SK-N-SH (cell line): ENCODE results near the gene MRPS12. TPM values are rescaled to one million over a fixed set of nuclear protein-coding genes. Genes with fewer than 3 reads are reported as not detected.

Source experiments
- CTCF ChIA-PET: fragments of 300-600, 350-600 bp; formaldehyde crosslinking; extraction: SDS; loops from one replicate; lab custom pipeline; 2021; lab: Yijun Ruan, JAX
- POLR2A ChIA-PET: fragments of 350-600 bp; sonication (Branson Sonifier 250); formaldehyde crosslinking; extraction: SDS; loops from one replicate; lab custom pipeline; 2020; ENCODE audit warnings: antibody characterized with exemption, inconsistent platforms; lab: Yijun Ruan, JAX
- DNase-seq: peaks from one replicate; pipeline ENCODE4 v3.0.0; 2012
- H2AFZ ChIP-seq: fragments of 200-600 bp; sonication (generic); 2 replicates; pipeline ENCODE4 v1.8.1; 2016; ENCODE audit warnings: antibody characterized with exemption, mild to moderate bottlenecking, low read depth
- H3F3A ChIP-seq: fragments of 200-600 bp; sonication (generic); replicated peaks from 2 replicates; pipeline ENCODE3; 2016; ENCODE audit warnings: antibody characterized with exemption, mild to moderate bottlenecking; ENCODE audit not compliant: insufficient read depth
- H3K27ac ChIP-seq, 2 experiments: fragments of 200-500 bp in 1 of 2; fragments of 200-600 bp in 1 of 2; sonication (Bioruptor generic) in 1 of 2; sonication (generic), shearing (Covaris generic) in 1 of 2; 2 replicates each; pipeline versions ENCODE4 v1.5.1 to v1.6.1; 2014 to 2016; ENCODE audit warnings: low read depth in 2 of 2, inconsistent platforms in 1 of 2, low read length in 1 of 2, mild to moderate bottlenecking in 1 of 2, mixed read lengths in 1 of 2
- H3K27me3 ChIP-seq: fragments of 200-600 bp; sonication (generic), shearing (Covaris generic); 2 replicates; pipeline ENCODE4 v1.6.1; 2016; ENCODE audit warnings: mixed run types; ENCODE audit not compliant: insufficient read depth
- H3K36me3 ChIP-seq, 2 experiments: fragments of 200-500 bp in 1 of 2; fragments of 200-600 bp in 1 of 2; sonication (Bioruptor generic) in 1 of 2; sonication (generic) in 1 of 2; replicated peaks in 1 of 2; 2 replicates each; pipeline versions ENCODE3 to v1.5.1; 2014 to 2016; ENCODE audit warnings: low read length in 1 of 2, mild to moderate bottlenecking in 1 of 2; ENCODE audit not compliant: insufficient read depth in 2 of 2, control insufficient read depth in 1 of 2
- H3K4me1 ChIP-seq, 2 experiments: fragments of 200-500 bp in 1 of 2; fragments of 200-600 bp in 1 of 2; sonication (Bioruptor generic) in 1 of 2; sonication (generic), shearing (Covaris generic) in 1 of 2; 2 replicates each; pipeline versions ENCODE4 v1.5.1 to v1.6.1; 2014 to 2016; ENCODE audit warnings: low read depth in 1 of 2, low read length in 1 of 2, mixed run types in 1 of 2; ENCODE audit not compliant: insufficient read depth in 2 of 2, control insufficient read depth in 1 of 2
- H3K4me2 ChIP-seq: fragments of 200-600 bp; sonication (generic), shearing (Covaris generic); 2 replicates; pipeline ENCODE4 v1.6.1; 2017; ENCODE audit warnings: mixed run types
- H3K4me3 ChIP-seq, 2 experiments: fragments of 200-500 bp in 1 of 2; fragments of 200-600 bp in 1 of 2; sonication (Bioruptor generic) in 1 of 2; sonication (generic), shearing (Covaris generic) in 1 of 2; 2 replicates each; pipeline versions ENCODE4 v1.5.1 to v1.8.1; 2014 to 2016; ENCODE audit warnings: low read depth in 2 of 2, inconsistent platforms in 1 of 2, low read length in 1 of 2, mild to moderate bottlenecking in 1 of 2, mixed read lengths in 1 of 2, moderate library complexity in 1 of 2
- H3K79me2 ChIP-seq: fragments of 200-600 bp; sonication (generic); 2 replicates; pipeline ENCODE4 v1.8.1; 2017; ENCODE audit warnings: mild to moderate bottlenecking; ENCODE audit not compliant: insufficient read depth
- H3K9ac ChIP-seq: fragments of 200-600 bp; sonication (generic); 2 replicates; pipeline ENCODE4 v1.6.1; 2017; ENCODE audit warnings: mixed run types
- H3K9me2 ChIP-seq: fragments of 200-600 bp; sonication (generic); 2 replicates; pipeline ENCODE4 v1.6.1; 2017; ENCODE audit warnings: mixed run types
- H3K9me3 ChIP-seq: fragments of 200-600 bp; sonication (generic); 2 replicates; pipeline ENCODE4 v1.6.1; 2017; ENCODE audit warnings: mixed run types, mild to moderate bottlenecking, moderate library complexity
- H4K20me1 ChIP-seq: fragments of 200-600 bp; sonication (generic); 2 replicates; pipeline ENCODE4 v1.6.1; 2017; ENCODE audit warnings: mild to moderate bottlenecking, mixed run types; ENCODE audit not compliant: insufficient read depth
- CHD2 ChIP-seq: fragments of 150-350 bp; IDR thresholded peaks from 2 replicates; pipeline ENCODE4 v1.6.1; 2018; ENCODE audit warnings: low read length; ENCODE audit not compliant: partially characterized antibody
- CTCF ChIP-seq: fragments of 200-600 bp; sonication (generic); IDR thresholded peaks from 2 replicates; pipeline ENCODE4 v1.6.1; 2017; ENCODE audit warnings: antibody characterized with exemption, mild to moderate bottlenecking, moderate library complexity
- FOSL2 ChIP-seq: IDR thresholded peaks from 2 replicates; pipeline ENCODE4 v1.4.0; 2012; ENCODE audit warnings: low read depth, mild to moderate bottlenecking, moderate library complexity, borderline replicate concordance
- JUND ChIP-seq: IDR thresholded peaks from 2 replicates; pipeline ENCODE4 v1.4.0; 2012
- MAX ChIP-seq: IDR thresholded peaks from 2 replicates; pipeline ENCODE4 v1.4.0; 2012; ENCODE audit warnings: low read depth
- NFIC ChIP-seq: IDR thresholded peaks from 2 replicates; pipeline ENCODE4 v1.4.0; 2012; ENCODE audit warnings: borderline replicate concordance
- PBX3 ChIP-seq: IDR thresholded peaks from 2 replicates; pipeline ENCODE4; 2012
- RAD21 ChIP-seq: IDR thresholded peaks from 2 replicates; pipeline ENCODE4 v1.6.1; 2012; ENCODE audit warnings: mild to moderate bottlenecking, low read length
- RCOR1 ChIP-seq: fragments of 150-350 bp; IDR thresholded peaks from 2 replicates; pipeline ENCODE4 v1.6.1; 2017; ENCODE audit warnings: antibody characterized with exemption, low read length
- RFX5 ChIP-seq: IDR thresholded peaks from 2 replicates; pipeline ENCODE4 v1.6.1; 2012; ENCODE audit warnings: mild to moderate bottlenecking, improper control_type of control experiment, low read length
- SMC3 ChIP-seq: IDR thresholded peaks from 2 replicates; pipeline ENCODE4 v1.6.1; 2012; ENCODE audit warnings: low read depth, low read length, improper control_type of control experiment
- TAF1 ChIP-seq: IDR thresholded peaks from 2 replicates; pipeline ENCODE4 v1.6.1; 2012; ENCODE audit warnings: low read depth, mild to moderate bottlenecking, low read length, moderate library complexity, borderline replicate concordance
- USF1 ChIP-seq: IDR thresholded peaks from 2 replicates; pipeline ENCODE4 v1.4.0; 2012; ENCODE audit warnings: low read depth, borderline replicate concordance
- ZBTB33 ChIP-seq: IDR thresholded peaks from 2 replicates; pipeline ENCODE4 v1.4.0; 2012; ENCODE audit warnings: low read depth, borderline replicate concordance
- WGBS: methylation state at CpG from one replicate; pipeline ENCODE4 v1.1.6; 2017; ENCODE audit warnings: low lambda C conversion rate; 5-methylcytosine and 5-hydroxymethylcytosine counted together
- polyA plus RNA-seq, 3 experiments: library from polyadenylated mRNA; depleted of rRNA; stranded (reverse); fragments of >200 nt; gene quantifications; 2 replicates each; pipeline ENCODE4 v1.2.3, GENCODE V29; 2012

The MRPS12 gene
- polyA plus RNA-seq, 1 of the 3 experiments (the other 2 are of a cell fraction): 59.6 TPM

- Histone ChIP-seq H3K79me2 (no peaks in the 10 kb centered on the region), H3K27ac (no peak overlapping the region), H3K4me2 (no peak overlapping the region), H3K27me3 (no peaks in the 10 kb centered on the region), H4K20me1 (no peaks in the 10 kb centered on the region), H3F3A (no peaks in the 10 kb centered on the region), H3K4me3 (no peak overlapping the region), H3K9me3 (no peaks in the 10 kb centered on the region), H3K9me2 (no peaks in the 10 kb centered on the region), H3K4me1 (no peaks in the 10 kb centered on the region), H2AFZ (no peak overlapping the region), H3K36me3 (peaks cover 0 to 7% of the 10 kb centered on the region in 2 experiments), H3K9ac (no peak overlapping the region)
- POLR2A ChIA-PET: no interaction called here
- TF ChIP-seq RFX5 (no peak), SMC3 (no peak), JUND (no peak), NFIC (no peak), TAF1 (no peak), RAD21 (no peak), ZBTB33 (no peak), USF1 (no peak), RCOR1 (no peak), CTCF (no peak), MAX (no peak), PBX3 (no peak), FOSL2 (no peak), CHD2 (no peak)
- no peak for DNase-seq
- 80% methylated on average over 6 of the region's 16 CpGs for WGBS
- CTCF ChIA-PET: interaction anchor here (1.0 to 1.6 kb wide), 3 partner anchors 19 to 508 kb away, joined by 3 to 5 read pairs (median 3); partner anchors contain the start of genes FAM98C, MRPS12 and SARS2
These were observed 19.2 kb upstream of the MRPS12 start for GRCh38 chr19:38911388-38912001.
